Neuronal stem cell (in vitro differentiated cells): ENCODE data around the gene EPHB6. TPM values are rescaled to one million over a fixed set of nuclear protein-coding genes. Genes with fewer than 3 reads are reported as not detected.

Source experiments
- DNase-seq: peaks from one replicate; pipeline ENCODE4 v3.0.0-alpha.2; 2013; ENCODE audit warnings: low spot score
- H2AFZ ChIP-seq: one replicate; pipeline ENCODE4 v1.6.1; 2013; ENCODE audit warnings: mild to moderate bottlenecking, low read length, inconsistent platforms
- H2AK5ac ChIP-seq: 2 replicates; pipeline ENCODE4 v1.6.1; 2013; ENCODE audit warnings: low read depth, mild to moderate bottlenecking, inconsistent platforms, low read length, moderate library complexity, mixed read lengths
- H2BK120ac ChIP-seq: 2 replicates; pipeline ENCODE4 v1.6.1; 2013; ENCODE audit warnings: low read depth, mild to moderate bottlenecking, inconsistent platforms, low read length, moderate library complexity, mixed read lengths
- H2BK12ac ChIP-seq: one replicate; pipeline ENCODE4 v1.6.1; 2013; ENCODE audit warnings: low read length, inconsistent platforms
- H2BK15ac ChIP-seq: 2 replicates; pipeline ENCODE4 v1.6.1; 2013; ENCODE audit warnings: mild to moderate bottlenecking, low read length, inconsistent platforms, mixed read lengths
- H2BK5ac ChIP-seq: one replicate; pipeline ENCODE4 v1.6.1; 2013; ENCODE audit warnings: inconsistent platforms, mild to moderate bottlenecking, low read length, moderate library complexity
- H3K14ac ChIP-seq: one replicate; pipeline ENCODE4 v1.6.1; 2013; ENCODE audit warnings: low read length, inconsistent platforms
- H3K18ac ChIP-seq: 2 replicates; pipeline ENCODE4 v1.6.1; 2013; ENCODE audit warnings: low read length, inconsistent platforms
- H3K23ac ChIP-seq: 2 replicates; pipeline ENCODE4 v1.6.1; 2013; ENCODE audit warnings: low read depth, mild to moderate bottlenecking, mixed read lengths, low read length, inconsistent platforms; ENCODE audit not compliant: poor library complexity
- H3K27ac ChIP-seq: replicated peaks from 3 replicates; pipeline ENCODE4 v1.5.1; 2013; ENCODE audit warnings: low read length, inconsistent platforms
- H3K27me3 ChIP-seq, 3 experiments: 2 replicates each; pipeline ENCODE4 v1.6.1; 2013; ENCODE audit warnings: low read length in 3 of 3, mild to moderate bottlenecking in 2 of 3, inconsistent platforms in 1 of 3, low read depth in 1 of 3, mixed read lengths in 1 of 3, moderate library complexity in 1 of 3; ENCODE audit not compliant: control insufficient read depth in 3 of 3, insufficient read depth in 3 of 3
- H3K36me3 ChIP-seq, 2 donors: replicated peaks in 1 of 2; 2 replicates each; pipeline ENCODE4 v1.6.1; 2013; ENCODE audit warnings: low read length in 2 of 2; ENCODE audit not compliant: control insufficient read depth in 2 of 2, insufficient read depth in 2 of 2
- H3K4ac ChIP-seq: 2 replicates; pipeline ENCODE4 v1.6.1; 2013; ENCODE audit warnings: inconsistent platforms, mild to moderate bottlenecking, low read length, moderate library complexity
- H3K4me1 ChIP-seq, 2 donors: 1 replicate in 1 of 2; 2 replicates in 1 of 2; pipeline ENCODE4 v1.6.1; 2013; ENCODE audit warnings: low read length in 2 of 2, low read depth in 1 of 2; ENCODE audit not compliant: control insufficient read depth in 2 of 2, insufficient read depth in 1 of 2
- H3K4me2 ChIP-seq: one replicate; pipeline ENCODE4 v1.6.1; 2013; ENCODE audit warnings: mild to moderate bottlenecking, low read length, inconsistent platforms; ENCODE audit not compliant: insufficient read depth, poor library complexity, severe bottlenecking
- H3K4me3 ChIP-seq, 2 donors: 2 replicates each; pipeline ENCODE4 v1.5.1; 2013; ENCODE audit warnings: low read length in 2 of 2, mild to moderate bottlenecking in 2 of 2, inconsistent platforms in 1 of 2, moderate library complexity in 1 of 2
- H3K79me1 ChIP-seq: one replicate; pipeline ENCODE4 v1.6.1; 2013; ENCODE audit warnings: low read depth, mild to moderate bottlenecking, inconsistent platforms, low read length, moderate library complexity
- H3K9ac ChIP-seq: one replicate; pipeline ENCODE4 v1.6.1; 2013; ENCODE audit warnings: mild to moderate bottlenecking, low read depth, low read length, inconsistent platforms; ENCODE audit not compliant: poor library complexity
- H3K9me3 ChIP-seq, 2 donors: replicated peaks in 1 of 2; 2 replicates each; pipeline versions ENCODE3 to v1.6.1; 2013; ENCODE audit warnings: low read length in 2 of 2, mild to moderate bottlenecking in 2 of 2, inconsistent platforms in 1 of 2, low read depth in 1 of 2, mixed read lengths in 1 of 2, moderate library complexity in 1 of 2; ENCODE audit not compliant: control insufficient read depth in 2 of 2, insufficient read depth in 1 of 2
- H4K8ac ChIP-seq: one replicate; pipeline ENCODE4 v1.6.1; 2013; ENCODE audit warnings: low read depth, mild to moderate bottlenecking, inconsistent platforms, low read length, moderate library complexity
- H4K91ac ChIP-seq: one replicate; pipeline ENCODE4 v1.6.1; 2013; ENCODE audit warnings: low read length, low read depth, mild to moderate bottlenecking, inconsistent platforms; ENCODE audit not compliant: poor library complexity
- WGBS, 2 donors: extraction: QIAGEN DNeasy Blood & Tissue Kit; methylation state at CpG; one replicate each; pipeline ENCODE4 v1.1.7; 2013; ENCODE audit warnings: missing lambda C conversion rate in 2 of 2, mixed read lengths in 1 of 2; ENCODE audit not compliant: insufficient read length in 2 of 2, insufficient replicate concordance in 1 of 2; ENCODE audit errors: extremely low coverage in 2 of 2; 5-methylcytosine and 5-hydroxymethylcytosine counted together
- polyA plus RNA-seq, 2 experiments: library from polyadenylated mRNA; stranded (reverse); fragments of 200-250 nt; gene quantifications; one replicate each; pipeline ENCODE4 v1.2.3, GENCODE V29; 2013

The EPHB6 gene, protein sequence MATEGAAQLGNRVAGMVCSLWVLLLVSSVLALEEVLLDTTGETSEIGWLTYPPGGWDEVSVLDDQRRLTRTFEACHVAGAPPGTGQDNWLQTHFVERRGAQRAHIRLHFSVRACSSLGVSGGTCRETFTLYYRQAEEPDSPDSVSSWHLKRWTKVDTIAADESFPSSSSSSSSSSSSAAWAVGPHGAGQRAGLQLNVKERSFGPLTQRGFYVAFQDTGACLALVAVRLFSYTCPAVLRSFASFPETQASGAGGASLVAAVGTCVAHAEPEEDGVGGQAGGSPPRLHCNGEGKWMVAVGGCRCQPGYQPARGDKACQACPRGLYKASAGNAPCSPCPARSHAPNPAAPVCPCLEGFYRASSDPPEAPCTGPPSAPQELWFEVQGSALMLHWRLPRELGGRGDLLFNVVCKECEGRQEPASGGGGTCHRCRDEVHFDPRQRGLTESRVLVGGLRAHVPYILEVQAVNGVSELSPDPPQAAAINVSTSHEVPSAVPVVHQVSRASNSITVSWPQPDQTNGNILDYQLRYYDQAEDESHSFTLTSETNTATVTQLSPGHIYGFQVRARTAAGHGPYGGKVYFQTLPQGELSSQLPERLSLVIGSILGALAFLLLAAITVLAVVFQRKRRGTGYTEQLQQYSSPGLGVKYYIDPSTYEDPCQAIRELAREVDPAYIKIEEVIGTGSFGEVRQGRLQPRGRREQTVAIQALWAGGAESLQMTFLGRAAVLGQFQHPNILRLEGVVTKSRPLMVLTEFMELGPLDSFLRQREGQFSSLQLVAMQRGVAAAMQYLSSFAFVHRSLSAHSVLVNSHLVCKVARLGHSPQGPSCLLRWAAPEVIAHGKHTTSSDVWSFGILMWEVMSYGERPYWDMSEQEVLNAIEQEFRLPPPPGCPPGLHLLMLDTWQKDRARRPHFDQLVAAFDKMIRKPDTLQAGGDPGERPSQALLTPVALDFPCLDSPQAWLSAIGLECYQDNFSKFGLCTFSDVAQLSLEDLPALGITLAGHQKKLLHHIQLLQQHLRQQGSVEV
- polyA plus RNA-seq (2013, experiment 1 of 2): 9.7 TPM
- polyA plus RNA-seq (2013, experiment 2 of 2): 8.5 TPM

DNA sequence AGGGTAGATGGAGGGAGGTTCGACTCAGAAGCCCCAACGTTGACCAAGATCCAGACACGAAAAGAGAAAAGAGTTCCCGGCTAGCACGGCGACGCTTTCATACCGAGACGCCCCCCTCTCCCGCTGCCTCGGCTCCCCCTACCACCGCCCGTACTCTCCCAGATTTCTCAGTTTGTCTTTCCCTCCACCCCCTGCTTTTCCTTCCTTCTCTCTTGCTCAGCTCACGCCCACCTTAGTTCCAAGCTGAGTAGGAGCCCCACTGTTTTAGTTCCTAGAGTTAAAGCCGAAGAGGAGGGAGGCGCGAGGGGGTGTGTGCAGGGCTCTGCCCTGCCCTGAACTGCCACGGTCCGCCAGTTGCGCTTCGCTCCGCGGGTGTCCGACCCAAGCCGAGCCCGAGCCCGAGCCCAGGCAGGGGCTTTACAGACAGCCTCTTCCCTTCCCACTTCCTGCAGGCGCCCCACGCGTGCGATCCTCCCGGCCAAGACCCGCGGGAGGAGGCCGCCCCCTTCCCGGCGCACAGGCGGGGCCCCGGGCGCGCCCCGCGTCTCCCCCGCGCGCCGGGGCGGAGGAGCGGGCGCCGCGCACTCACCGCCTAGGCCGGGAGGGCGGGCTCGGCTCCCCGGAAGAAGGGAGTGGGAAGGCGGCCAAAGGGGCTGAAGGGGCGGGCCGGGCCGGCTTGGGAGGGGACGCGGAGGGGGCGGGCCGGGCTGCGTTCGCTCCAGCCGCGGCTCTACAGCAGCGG, at the start of gene EPHB6:
EPHB6 (plus strand) TSS at position 705 of the 742 bp plus-strand sequence. CDS start 8,152 bp downstream, outside the sequence.
- Histone ChIP-seq H3K36me3 (no peaks in the 10 kb centered on the region), H3K9me3 (no peaks in the 10 kb centered on the region), H3K27me3 (peaks cover 0 to 41% (median 8%) of the 10 kb centered on the region in 3 experiments), H2AFZ (peak within 1 kb of the TSS; percentile 96), H3K4me2 (peak within 1 kb of the TSS; percentile 97), H3K4ac (no peak within 1 kb of the TSS), H3K27ac (peak within 1 kb of the TSS; percentile 58), H3K9ac (peak within 1 kb of the TSS; percentile 98), H3K14ac (peak within 1 kb of the TSS; percentile 82), H3K4me1 (peaks cover 0 to 6% of the 10 kb centered on the region in 2 donors), H2AK5ac (peak within 1 kb of the TSS; percentile 78), H4K91ac (peak within 1 kb of the TSS; percentile 26), H2BK5ac (peak within 1 kb of the TSS; percentile 96), H3K79me1 (peaks cover 3% of the 10 kb centered on the region), H2BK120ac (no peak within 1 kb of the TSS), H2BK12ac (no peak within 1 kb of the TSS), H3K23ac (peak within 1 kb of the TSS; percentile 99), H3K18ac (peak within 1 kb of the TSS; percentile 99), H2BK15ac (peak within 1 kb of the TSS; percentile 98), H3K4me3 (peak within 1 kb of the TSS; percentile 52 to 85), H4K8ac (peak within 1 kb of the TSS; percentile 48)
- WGBS, 2 donors: no CpG with 5 or more reads among the region's 70 CpGs
- peak; percentile 67 for DNase-seq

DNA sequence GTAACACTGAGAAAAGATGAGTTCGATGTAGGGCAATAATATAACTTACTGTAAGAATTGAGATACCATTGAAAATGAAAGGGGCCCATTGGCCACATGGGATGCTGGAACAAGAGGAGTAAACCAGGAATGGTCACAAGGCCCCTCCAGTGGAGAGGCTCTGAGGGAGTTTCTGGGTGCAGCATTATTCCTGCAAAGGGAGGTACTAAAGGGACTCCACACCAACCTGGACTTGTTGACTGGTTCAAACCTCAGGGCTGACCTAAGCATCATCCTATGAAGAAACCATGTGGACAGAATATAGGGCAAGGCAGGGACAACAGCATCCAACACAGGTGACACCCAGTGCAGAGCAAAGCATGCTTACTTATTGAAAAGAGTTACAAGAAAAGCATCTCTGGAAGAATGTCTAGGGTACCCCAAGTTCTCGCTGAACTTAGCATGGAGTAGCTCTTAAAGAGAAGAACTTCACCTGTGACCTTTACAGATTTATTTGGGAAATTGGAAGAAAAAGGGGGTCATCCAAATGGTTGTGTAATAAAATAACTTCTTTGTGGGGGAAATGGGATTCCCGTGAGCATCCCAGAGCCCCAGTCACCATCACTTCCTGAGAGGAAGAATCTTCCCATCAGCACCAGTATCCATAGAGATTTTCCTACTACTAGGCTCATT, 49.4 kb upstream of the EPHB6 start:
- Histone ChIP-seq H3K27me3 (peaks cover 0 to 8% (median 0%) of the 10 kb centered on the region in 3 experiments), H4K8ac (no peak overlapping the region), H3K23ac (no peak overlapping the region), H3K27ac (no peak overlapping the region), H3K4me1 (no peaks in the 10 kb centered on the region), H3K9me3 (no peaks in the 10 kb centered on the region), H2AFZ (no peak overlapping the region), H4K91ac (no peak overlapping the region), H2BK12ac (no peak overlapping the region), H3K18ac (no peak overlapping the region), H3K79me1 (no peaks in the 10 kb centered on the region), H2BK5ac (no peak overlapping the region), H3K4me2 (no peak overlapping the region), H2BK120ac (no peak overlapping the region), H3K14ac (no peak overlapping the region), H2BK15ac (no peak overlapping the region), H3K9ac (peak overlapping the region; percentile 26), H3K4ac (no peak overlapping the region), H3K4me3 (no peak overlapping the region), H3K36me3 (no peaks in the 10 kb centered on the region), H2AK5ac (no peak overlapping the region)
- WGBS, 2 donors: no CpG with 5 or more reads among the region's 3 CpGs
- DNase-seq: no peak

DNA sequence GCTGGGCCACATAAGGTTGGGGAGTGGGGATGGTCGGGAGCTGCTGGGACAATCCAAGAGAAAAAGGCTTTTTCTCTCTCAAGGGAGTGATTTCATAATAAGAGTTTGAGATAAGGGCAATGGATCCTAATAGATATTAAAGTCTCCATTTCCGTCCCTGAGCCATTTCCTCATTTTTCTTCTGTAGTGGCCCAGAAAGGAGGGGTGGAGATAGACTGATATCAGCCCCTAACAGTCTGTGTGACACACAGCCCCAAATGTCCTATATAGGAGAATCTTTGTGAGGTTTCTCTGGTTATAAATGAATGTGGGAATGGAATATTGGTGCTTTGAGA, 48.9 kb upstream of the EPHB6 start:
- Histone ChIP-seq H3K79me1 (no peaks in the 10 kb centered on the region), H3K4me2 (no peak overlapping the region), H3K4me3 (no peak overlapping the region), H2AFZ (no peak overlapping the region), H3K4ac (no peak overlapping the region), H3K27ac (no peak overlapping the region), H2BK120ac (no peak overlapping the region), H3K9ac (no peak overlapping the region), H4K8ac (no peak overlapping the region), H3K14ac (no peak overlapping the region), H2BK5ac (no peak overlapping the region), H3K36me3 (no peaks in the 10 kb centered on the region), H3K4me1 (no peaks in the 10 kb centered on the region), H3K23ac (no peak overlapping the region), H3K27me3 (peaks cover 0 to 5% (median 0%) of the 10 kb centered on the region in 3 experiments), H3K9me3 (no peaks in the 10 kb centered on the region), H2BK12ac (no peak overlapping the region), H2AK5ac (no peak overlapping the region), H3K18ac (no peak overlapping the region), H2BK15ac (no peak overlapping the region), H4K91ac (no peak overlapping the region)
- WGBS, 2 donors: no CpG with 5 or more reads among the region's 2 CpGs
- no peak for DNase-seq
